ENCODE data around the gene RDX. TPM values are rescaled to one million over a fixed set of nuclear protein-coding genes. Genes with fewer than 3 reads are reported as not detected.

RDX gene
- total RNA-seq, 1 experiment from 2014 or later, result 86.6 TPM

GRCh38 chr11:110272919-110273318, 23.5 kb downstream of the RDX start:
- no peak overlapping the region for H3K56ac ChIP-seq (ENCODE audit: insufficient read length, low read depth, low read length)
- no peak overlapping the region for H2BK120ac ChIP-seq (ENCODE audit: low read depth, low read length, poor library complexity, severe bottlenecking)
- no peak overlapping the region for H2AFZ ChIP-seq (ENCODE audit: low read length)
- no peaks in the 10 kb centered on the region for H3K4me1 Mint-ChIP-seq
- no peak overlapping the region for H4K5ac ChIP-seq (ENCODE audit: insufficient read length, low read depth, low read length)
- no peak overlapping the region for H2BK5ac ChIP-seq (ENCODE audit: insufficient read length, low read length)
- H3K9me3 Mint-ChIP-seq, result no peaks in the 10 kb centered on the region
- DNase-seq, result no peak
- no peak overlapping the region for H3K9ac ChIP-seq (ENCODE audit: extremely low read depth, insufficient read length, low read length)
- H3K18ac ChIP-seq (ENCODE audit: insufficient read length, low read depth, low read length), result no peak overlapping the region
- H3K4me1 ChIP-seq (ENCODE audit: insufficient read depth, low read length), result no peaks in the 10 kb centered on the region
- no peak overlapping the region for H3T11ph ChIP-seq (ENCODE audit: low read length)
- H3K14ac ChIP-seq (ENCODE audit: insufficient read depth, low read length), result no peak overlapping the region
- H3K27ac ChIP-seq (ENCODE audit: insufficient read length, low read depth, low read length), result no peak overlapping the region
- H2BK12ac ChIP-seq (ENCODE audit: insufficient read length, low read depth, low read length), result no peak overlapping the region
- no peaks in the 10 kb centered on the region for H3K23me2 ChIP-seq (ENCODE audit: insufficient read length, low read depth, low read length, poor library complexity, severe bottlenecking)
- no peaks in the 10 kb centered on the region for H3K27me3 Mint-ChIP-seq (ENCODE audit: low read depth)
- peaks cover 14 to 61% (median 47%) of the 10 kb centered on the region in 3 experiments; a peak in 6 of 7 replicates for H3K36me3 Mint-ChIP-seq (ENCODE audit: insufficient read depth in 1 of 3, low read depth in 3 of 3)
- H4K8ac ChIP-seq (replicated peaks; ENCODE audit: insufficient read length, low read depth, low read length), result no peak overlapping the region
- H3K4me2 ChIP-seq (ENCODE audit: insufficient read depth, insufficient read length, low read length), result no peak overlapping the region
- no peak overlapping the region for H4K91ac ChIP-seq (ENCODE audit: insufficient read length, low read depth, low read length)
- H2BK20ac ChIP-seq (ENCODE audit: low read depth, low read length, poor library complexity, severe bottlenecking), result no peak overlapping the region
- no peaks in the 10 kb centered on the region; the same call in 1 of the 2 replicates for H3K79me2 ChIP-seq (ENCODE audit: insufficient read depth, low read length)
- no peak overlapping the region for H3K23ac ChIP-seq (ENCODE audit: insufficient read length, low read depth, low read length)
- H4K20me1 ChIP-seq (ENCODE audit: control insufficient read depth, insufficient read depth, insufficient read length), result no peaks in the 10 kb centered on the region
- no CpG with 5 or more reads among the region's 2 CpGs for WGBS (ENCODE audit: extremely low coverage, insufficient read length, low lambda C conversion rate)
- peaks cover 4% of the 10 kb centered on the region for H3K79me1 ChIP-seq (ENCODE audit: insufficient read depth, low read depth, low read length, poor library complexity, severe bottlenecking)
- TF ChIP-seq, protein P1, sequence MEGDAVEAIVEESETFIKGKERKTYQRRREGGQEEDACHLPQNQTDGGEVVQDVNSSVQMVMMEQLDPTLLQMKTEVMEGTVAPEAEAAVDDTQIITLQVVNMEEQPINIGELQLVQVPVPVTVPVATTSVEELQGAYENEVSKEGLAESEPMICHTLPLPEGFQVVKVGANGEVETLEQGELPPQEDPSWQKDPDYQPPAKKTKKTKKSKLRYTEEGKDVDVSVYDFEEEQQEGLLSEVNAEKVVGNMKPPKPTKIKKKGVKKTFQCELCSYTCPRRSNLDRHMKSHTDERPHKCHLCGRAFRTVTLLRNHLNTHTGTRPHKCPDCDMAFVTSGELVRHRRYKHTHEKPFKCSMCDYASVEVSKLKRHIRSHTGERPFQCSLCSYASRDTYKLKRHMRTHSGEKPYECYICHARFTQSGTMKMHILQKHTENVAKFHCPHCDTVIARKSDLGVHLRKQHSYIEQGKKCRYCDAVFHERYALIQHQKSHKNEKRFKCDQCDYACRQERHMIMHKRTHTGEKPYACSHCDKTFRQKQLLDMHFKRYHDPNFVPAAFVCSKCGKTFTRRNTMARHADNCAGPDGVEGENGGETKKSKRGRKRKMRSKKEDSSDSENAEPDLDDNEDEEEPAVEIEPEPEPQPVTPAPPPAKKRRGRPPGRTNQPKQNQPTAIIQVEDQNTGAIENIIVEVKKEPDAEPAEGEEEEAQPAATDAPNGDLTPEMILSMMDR (conservative IDR thresholded peaks at IDR 0.05), result no peak
- H3K4ac ChIP-seq (ENCODE audit: low read depth, low read length), result no peak overlapping the region
- no peaks in the 10 kb centered on the region for H3K9me3 ChIP-seq (ENCODE audit: control insufficient read depth, low read depth, low read length)
- no peaks in the 10 kb centered on the region; the same call in 1 of the 2 replicates for H3K27me3 ChIP-seq (ENCODE audit: insufficient read depth, low read length)
- H2BK15ac ChIP-seq (ENCODE audit: low read depth, low read length), result no peak overlapping the region
- peak overlapping the region; percentile 36 to 83 (median 73); a peak in 2 of 7 replicates for H3K27ac Mint-ChIP-seq
- H3K4me3 Mint-ChIP-seq, result no peak overlapping the region
- no peak overlapping the region for H2AK5ac ChIP-seq (ENCODE audit: insufficient read length, low read length)

Data from H9 (cell line).